ENCODE results near the gene RAC3. TPM values are rescaled to one million over a fixed set of nuclear protein-coding genes. Genes with fewer than 3 reads are reported as not detected.

Gene RAC3
- polyA plus RNA-seq, 1 donor (not counting 4 experiments of a cell fraction or from before 2014, with no cell fraction given), result 12.3 TPM

DNA sequence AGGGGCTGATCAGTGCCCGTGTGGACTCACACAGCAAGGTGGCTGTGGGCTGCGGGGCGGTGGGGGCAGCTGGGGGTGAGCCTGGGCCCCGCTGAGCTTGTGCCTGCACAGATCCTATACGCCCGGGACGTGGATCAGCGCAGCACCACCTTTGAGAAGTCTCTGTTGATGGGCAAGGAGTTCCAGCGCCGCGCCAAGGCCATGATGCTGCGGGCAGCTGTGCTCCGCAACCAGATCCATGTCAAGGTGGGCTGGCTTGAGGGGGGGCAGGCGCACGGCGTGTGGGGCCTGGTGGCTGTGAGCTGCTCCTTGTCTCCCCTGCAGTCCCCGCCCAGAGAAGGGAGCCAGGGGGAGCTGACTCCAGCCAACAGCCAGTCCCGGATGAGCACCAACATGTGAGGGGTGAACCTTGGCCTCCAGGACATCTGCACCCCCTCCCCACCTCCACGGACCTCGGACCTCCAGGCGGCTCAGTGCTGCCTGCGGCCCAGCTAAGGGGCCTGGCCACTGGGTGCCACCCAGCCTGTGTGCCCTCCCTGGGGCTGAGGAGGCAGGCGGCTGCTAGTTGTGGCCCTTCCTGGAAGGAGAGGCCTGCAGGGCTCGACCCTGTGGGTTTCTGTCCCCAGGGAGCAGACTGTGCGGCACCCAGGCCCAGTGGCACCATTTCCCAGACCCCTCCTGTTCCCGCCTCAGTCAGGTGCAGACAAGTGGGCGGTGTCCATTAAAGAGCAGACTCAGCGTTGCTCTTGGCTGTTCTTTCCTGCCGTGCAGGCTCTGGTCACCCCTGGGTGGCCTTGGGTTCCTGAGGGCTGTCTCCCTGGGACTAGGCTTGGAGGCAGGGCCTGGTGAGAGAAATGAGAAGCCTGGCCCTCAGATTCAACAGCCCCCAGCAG lies 25.5 kb downstream of the RAC3 start:
- Histone ChIP-seq H3K4me3 (ENCODE audit: control insufficient read depth in 2 of 3, extremely low read depth in 1 of 3, insufficient read depth in 2 of 3, low read depth in 1 of 3, low read length in 3 of 3) (no peak overlapping the region), H3K9ac (ENCODE audit: control insufficient read depth, extremely low read depth, insufficient read depth, low read length) (no peak overlapping the region), H3K27ac (ENCODE audit: control insufficient read depth, insufficient read depth, low read length) (no peak overlapping the region), H2AFZ (ENCODE audit: control insufficient read depth, low read length) (no peak overlapping the region), H3K4me1 (ENCODE audit: control insufficient read depth, extremely low read depth, insufficient read depth, low read length) (peaks cover 6% of the 10 kb centered on the region), H3K9me1 (ENCODE audit: control insufficient read depth, extremely low read depth, insufficient read depth, low read length) (no peaks in the 10 kb centered on the region), H3K27me3 (ENCODE audit: control insufficient read depth, extremely low read depth, insufficient read depth, low read length) (no peaks in the 10 kb centered on the region), H4K20me1 (ENCODE audit: control insufficient read depth, extremely low read depth, insufficient read depth, low read length) (no peaks in the 10 kb centered on the region), H3K4me2 (ENCODE audit: control insufficient read depth, extremely low read depth, insufficient read depth, low read depth, low read length) (no peak overlapping the region), H3K36me3 (ENCODE audit: control insufficient read depth in 2 of 2, extremely low read depth in 1 of 2, insufficient read depth in 2 of 2, low read length in 2 of 2) (peaks cover 30 to 46% of the 10 kb centered on the region in 2 experiments), H3K9me3 (ENCODE audit: control insufficient read depth, low read depth, low read length) (no peaks in the 10 kb centered on the region), H3K79me2 (ENCODE audit: control insufficient read depth, insufficient read depth, low read length) (peaks cover 20% of the 10 kb centered on the region)
- FAIRE-seq (no peak), DNase-seq (ENCODE audit: low read depth, low spot score) (no peak)
- TF ChIP-seq EZH2 (IDR thresholded peaks at IDR 0.05; ENCODE audit: low read length), result no peak
- TF ChIP-seq, protein P1, sequence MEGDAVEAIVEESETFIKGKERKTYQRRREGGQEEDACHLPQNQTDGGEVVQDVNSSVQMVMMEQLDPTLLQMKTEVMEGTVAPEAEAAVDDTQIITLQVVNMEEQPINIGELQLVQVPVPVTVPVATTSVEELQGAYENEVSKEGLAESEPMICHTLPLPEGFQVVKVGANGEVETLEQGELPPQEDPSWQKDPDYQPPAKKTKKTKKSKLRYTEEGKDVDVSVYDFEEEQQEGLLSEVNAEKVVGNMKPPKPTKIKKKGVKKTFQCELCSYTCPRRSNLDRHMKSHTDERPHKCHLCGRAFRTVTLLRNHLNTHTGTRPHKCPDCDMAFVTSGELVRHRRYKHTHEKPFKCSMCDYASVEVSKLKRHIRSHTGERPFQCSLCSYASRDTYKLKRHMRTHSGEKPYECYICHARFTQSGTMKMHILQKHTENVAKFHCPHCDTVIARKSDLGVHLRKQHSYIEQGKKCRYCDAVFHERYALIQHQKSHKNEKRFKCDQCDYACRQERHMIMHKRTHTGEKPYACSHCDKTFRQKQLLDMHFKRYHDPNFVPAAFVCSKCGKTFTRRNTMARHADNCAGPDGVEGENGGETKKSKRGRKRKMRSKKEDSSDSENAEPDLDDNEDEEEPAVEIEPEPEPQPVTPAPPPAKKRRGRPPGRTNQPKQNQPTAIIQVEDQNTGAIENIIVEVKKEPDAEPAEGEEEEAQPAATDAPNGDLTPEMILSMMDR (optimal IDR thresholded peaks at IDR 0.05 in 1 of 3, IDR thresholded peaks at IDR 0.05 in 1 of 3, conservative IDR thresholded peaks at IDR 0.05 in 1 of 3; ENCODE audit: extremely low read depth in 1 of 3, insufficient read depth in 2 of 3, low read length in 3 of 3), result no peak
- dilution Hi-C loops (cut with MboI; ENCODE audit: extremely low pct_ligation_motif_present, low sequenced_read_pairs), result no loop called here

DNA sequence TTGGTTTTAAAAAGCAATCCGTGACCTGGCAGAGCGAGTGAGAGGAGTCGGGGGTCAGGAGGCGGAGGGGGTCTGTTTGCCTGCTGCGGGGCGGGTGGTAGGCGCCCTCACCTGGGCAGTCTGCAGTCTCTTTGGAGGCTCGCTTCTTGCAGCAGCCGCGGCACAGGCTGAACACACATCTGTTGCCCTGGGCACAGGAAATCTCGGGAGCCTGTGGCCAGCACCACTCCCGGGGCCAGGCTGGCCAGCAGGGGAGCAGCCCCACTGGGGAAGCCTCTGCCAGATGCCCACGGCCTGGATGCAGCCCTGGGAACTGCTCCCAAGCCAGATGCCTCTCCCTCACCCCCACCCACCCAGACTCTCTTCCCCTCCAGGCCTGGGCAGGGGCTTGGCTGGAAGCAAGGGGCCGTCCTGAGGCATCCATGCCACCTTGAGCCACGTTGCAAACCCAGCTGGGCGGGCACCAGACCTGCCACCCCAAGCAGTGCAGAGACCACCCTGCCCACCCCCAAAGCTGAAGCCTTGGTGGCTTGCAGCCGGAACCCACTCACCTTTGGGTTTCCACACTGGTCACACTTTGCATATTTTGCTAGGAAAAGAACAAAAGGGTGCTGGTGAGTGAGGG lies 26.9 kb downstream of the RAC3 start:
- no peak overlapping the region for H2AFZ ChIP-seq (ENCODE audit: control insufficient read depth, low read length)
- no peaks in the 10 kb centered on the region for H3K9me1 ChIP-seq (ENCODE audit: control insufficient read depth, extremely low read depth, insufficient read depth, low read length)
- no peak overlapping the region for H3K9ac ChIP-seq (ENCODE audit: control insufficient read depth, extremely low read depth, insufficient read depth, low read length)
- H3K4me3 ChIP-seq (ENCODE audit: control insufficient read depth in 2 of 3, extremely low read depth in 1 of 3, insufficient read depth in 2 of 3, low read depth in 1 of 3, low read length in 3 of 3), result no peak overlapping the region
- H3K79me2 ChIP-seq (ENCODE audit: control insufficient read depth, insufficient read depth, low read length), result peaks cover 8% of the 10 kb centered on the region
- no peak overlapping the region for H3K4me2 ChIP-seq (ENCODE audit: control insufficient read depth, extremely low read depth, insufficient read depth, low read depth, low read length)
- no peaks in the 10 kb centered on the region for H3K27me3 ChIP-seq (ENCODE audit: control insufficient read depth, extremely low read depth, insufficient read depth, low read length)
- dilution Hi-C loops (cut with MboI; ENCODE audit: extremely low pct_ligation_motif_present, low sequenced_read_pairs), result no loop called here
- peaks cover 3% of the 10 kb centered on the region for H4K20me1 ChIP-seq (ENCODE audit: control insufficient read depth, extremely low read depth, insufficient read depth, low read length)
- FAIRE-seq (no peak), DNase-seq (ENCODE audit: low read depth, low spot score) (no peak)
- H3K36me3 ChIP-seq (ENCODE audit: control insufficient read depth in 2 of 2, extremely low read depth in 1 of 2, insufficient read depth in 2 of 2, low read length in 2 of 2), result peaks cover 32 to 46% of the 10 kb centered on the region in 2 experiments
- H3K4me1 ChIP-seq (ENCODE audit: control insufficient read depth, extremely low read depth, insufficient read depth, low read length), result no peaks in the 10 kb centered on the region
- H3K27ac ChIP-seq (ENCODE audit: control insufficient read depth, insufficient read depth, low read length), result no peak overlapping the region
- TF ChIP-seq, protein P1 (optimal IDR thresholded peaks at IDR 0.05 in 1 of 3, IDR thresholded peaks at IDR 0.05 in 1 of 3, conservative IDR thresholded peaks at IDR 0.05 in 1 of 3; ENCODE audit: extremely low read depth in 1 of 3, insufficient read depth in 2 of 3, low read length in 3 of 3), result no peak
- TF ChIP-seq EZH2 (IDR thresholded peaks at IDR 0.05; ENCODE audit: low read length), result no peak
- H3K9me3 ChIP-seq (ENCODE audit: control insufficient read depth, low read depth, low read length), result no peaks in the 10 kb centered on the region
